Measurements from ENCODE around the gene ATP5PB.

Gene ATP5PB

DNA sequence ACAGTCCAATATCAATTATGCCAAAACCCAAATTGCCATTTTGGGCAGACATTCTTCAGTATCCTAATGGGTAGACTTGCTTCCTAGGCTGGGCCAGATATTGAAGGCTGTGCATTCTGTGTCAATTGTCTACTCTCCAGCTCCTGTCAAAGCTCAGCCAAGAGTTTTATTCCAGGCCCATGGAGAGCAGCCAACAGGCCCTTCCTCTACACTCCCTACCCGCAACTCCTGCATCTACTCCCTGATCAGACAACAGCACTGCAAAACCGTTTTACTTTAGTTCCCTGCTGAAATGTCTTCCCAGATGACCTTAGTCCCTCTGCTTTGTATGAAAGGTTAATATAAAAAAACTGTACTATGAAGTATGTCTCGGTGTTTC, 60.7 kb downstream of the ATP5PB start:
- no peak for DNase-seq

DNA sequence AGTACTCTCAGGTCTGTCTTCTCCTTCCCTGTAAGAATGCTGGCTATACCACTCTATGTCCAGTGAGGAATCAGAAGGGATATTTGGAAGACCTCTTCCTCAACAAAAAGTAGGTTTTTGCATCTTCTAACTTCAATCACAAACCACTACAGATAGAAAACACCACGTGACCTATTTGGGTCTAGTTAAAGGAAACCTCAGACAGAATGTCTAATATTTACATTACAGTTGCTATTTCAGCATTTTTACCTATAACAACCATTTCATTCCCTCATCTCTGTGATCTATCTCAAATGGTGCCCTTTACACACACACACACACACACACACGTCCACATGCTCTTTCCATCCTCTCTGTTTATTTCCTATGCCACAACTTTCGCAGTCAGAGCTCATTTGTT, 62.1 kb downstream of the ATP5PB start:
- no peak for DNase-seq

Measured in NCI-H524 treated with DMSO at 0.1 percent for 48 hours (cell line).